ENCODE results near the gene BBS9. TPM values are rescaled to one million over a fixed set of nuclear protein-coding genes. Genes with fewer than 3 reads are reported as not detected.

Gene BBS9
- total and polyA plus RNA-seq, 9 of the 15 experiments (the other 6 are each of a cell fraction or from before 2014, with no cell fraction given) = 0.77 to 3.3 (median 2.4) TPM

DNA sequence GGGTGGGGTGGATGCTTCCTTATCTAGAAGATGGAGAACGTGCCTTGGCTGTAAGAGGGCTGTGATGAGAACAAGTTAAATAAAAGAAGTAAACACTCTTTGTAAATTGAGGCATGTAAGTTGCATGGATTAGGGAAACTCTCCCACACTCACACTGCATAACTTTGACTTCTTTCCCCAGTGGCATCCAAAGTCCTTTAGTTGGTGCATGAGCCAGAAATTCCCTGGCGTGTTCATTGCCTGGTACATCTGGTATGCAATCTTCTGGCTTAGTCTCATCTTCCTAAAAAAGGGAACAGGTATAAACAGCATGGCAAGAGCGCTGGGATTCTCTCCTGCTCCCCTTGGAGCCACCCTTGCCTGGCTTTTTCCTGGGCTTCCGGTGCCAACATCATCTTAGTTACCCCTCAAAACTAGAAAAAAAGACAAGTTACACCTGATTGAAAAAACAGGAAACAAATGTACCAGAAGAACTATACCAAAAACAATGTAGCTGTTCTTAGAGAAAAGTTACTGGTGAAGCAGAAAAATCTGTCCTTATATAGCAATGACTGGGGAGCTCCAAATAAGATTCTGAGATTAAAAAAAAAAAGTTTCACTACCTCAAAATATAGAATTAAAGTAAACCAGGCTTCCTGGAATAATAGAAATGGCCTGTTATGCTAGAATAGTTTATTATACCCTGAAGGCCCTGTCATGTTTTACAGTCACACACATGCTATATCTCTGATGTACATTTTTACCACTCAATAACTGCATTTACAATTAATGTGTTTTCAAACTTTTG, 30.0 kb upstream of the BBS9 start:
- Histone ChIP-seq H3K9me3 (replicated peaks; ENCODE audit: control insufficient read depth, insufficient read depth, low read depth, low read length) (no peaks in the 10 kb centered on the region), H3K27ac (ENCODE audit: extremely low read depth, low read depth, low read length) (no peak overlapping the region), H3K4me2 (ENCODE audit: insufficient read depth, low read length) (no peak overlapping the region), H3K4me1 (replicated peaks in 1 of 2; ENCODE audit: control insufficient read depth in 2 of 2, insufficient read depth in 2 of 2, low read length in 2 of 2) (no peaks in the 10 kb centered on the region; a peak in 1 of 5 replicates), H2AFZ (ENCODE audit: low read depth, low read length) (no peak overlapping the region), H4K20me1 (replicated peaks; ENCODE audit: control insufficient read depth, insufficient read depth, low read length) (no peaks in the 10 kb centered on the region; the same call in 1 of the 2 replicates), H3K4me3 (no peak overlapping the region), H3K9ac (ENCODE audit: insufficient read depth in 1 of 2, low read depth in 2 of 2, low read length in 2 of 2) (no peak overlapping the region), H3K79me2 (ENCODE audit: control insufficient read depth, insufficient read depth, low read length) (peaks cover 25% of the 10 kb centered on the region), H3K9me1 (ENCODE audit: control insufficient read depth, insufficient read depth, low read length) (no peaks in the 10 kb centered on the region), H3K36me3 (ENCODE audit: control insufficient read depth, insufficient read depth, low read length) (peaks cover 81% of the 10 kb centered on the region), H3K27me3 (ENCODE audit: control insufficient read depth in 2 of 2, insufficient read depth in 2 of 2, low read length in 2 of 2) (no peaks in the 10 kb centered on the region)
- no peak for TF ChIP-seq KLF16 (IDR thresholded peaks at IDR 0.05)
- TF ChIP-seq, protein P1, sequence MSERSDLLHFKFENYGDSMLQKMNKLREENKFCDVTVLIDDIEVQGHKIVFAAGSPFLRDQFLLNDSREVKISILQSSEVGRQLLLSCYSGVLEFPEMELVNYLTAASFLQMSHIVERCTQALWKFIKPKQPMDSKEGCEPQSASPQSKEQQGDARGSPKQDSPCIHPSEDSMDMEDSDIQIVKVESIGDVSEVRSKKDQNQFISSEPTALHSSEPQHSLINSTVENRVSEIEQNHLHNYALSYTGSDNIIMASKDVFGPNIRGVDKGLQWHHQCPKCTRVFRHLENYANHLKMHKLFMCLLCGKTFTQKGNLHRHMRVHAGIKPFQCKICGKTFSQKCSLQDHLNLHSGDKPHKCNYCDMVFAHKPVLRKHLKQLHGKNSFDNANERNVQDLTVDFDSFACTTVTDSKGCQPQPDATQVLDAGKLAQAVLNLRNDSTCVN (CRISPR knock-in tag; IDR thresholded peaks at IDR 0.05) = no peak
- no TSS peak for BruUV-seq (replicated peaks)
- ATAC-seq (no peak), FAIRE-seq (no peak), DNase-seq (ENCODE audit: extremely low read depth in 1 of 4, low spot score in 3 of 4) (no peak)
- POLR2A ChIA-PET = interaction anchor here (0.9 to 1.1 kb wide), 2 partner anchors 7 to 10 kb away, joined by 3 to 4 read pairs; partner anchors contain the start of gene RP9
- CTCF ChIA-PET (ENCODE audit: low intra/inter-chr PET ratio) = no interaction called here
- 58% methylated on average over 4 of the region's 4 CpGs for WGBS (ENCODE audit: insufficient coverage, low coverage, missing lambda C conversion rate)
- in situ Hi-C loops (cut with MboI) (no loop called here), intact Hi-C loops (cut with micrococcal nuclease) (no loop called here)

DNA sequence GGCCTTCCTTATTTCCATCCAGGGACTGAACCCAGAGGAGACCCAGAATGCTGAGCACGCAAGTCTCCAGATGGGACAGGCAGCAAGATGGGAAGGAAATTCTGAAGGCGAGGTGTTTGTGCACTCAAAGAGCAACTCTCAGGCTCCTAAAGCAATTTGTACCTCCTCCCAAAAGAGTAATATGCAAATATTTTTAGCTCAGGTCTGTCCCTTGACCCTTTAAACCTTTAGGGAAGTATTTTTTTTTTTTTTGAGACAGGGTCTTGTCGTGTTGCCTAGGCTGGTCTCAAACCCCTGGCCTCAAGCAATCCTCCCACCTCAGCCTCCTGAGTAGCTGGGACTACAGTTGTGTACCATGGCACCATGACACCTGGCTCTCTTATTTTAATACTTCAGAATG, 28.6 kb upstream of the BBS9 start:
- POLR2A ChIA-PET = no interaction called here
- Histone ChIP-seq H2AFZ (ENCODE audit: low read depth, low read length) (no peak overlapping the region), H3K79me2 (ENCODE audit: control insufficient read depth, insufficient read depth, low read length) (peaks cover 39% of the 10 kb centered on the region), H3K27me3 (ENCODE audit: control insufficient read depth in 2 of 2, insufficient read depth in 2 of 2, low read length in 2 of 2) (no peaks in the 10 kb centered on the region), H3K36me3 (ENCODE audit: control insufficient read depth, insufficient read depth, low read length) (peaks cover 83% of the 10 kb centered on the region), H3K4me1 (replicated peaks in 1 of 2; ENCODE audit: control insufficient read depth in 2 of 2, insufficient read depth in 2 of 2, low read length in 2 of 2) (no peaks in the 10 kb centered on the region; a peak in 1 of 5 replicates), H3K4me3 (no peak overlapping the region), H4K20me1 (replicated peaks; ENCODE audit: control insufficient read depth, insufficient read depth, low read length) (peaks cover 4% of the 10 kb centered on the region; the same call in 1 of the 2 replicates), H3K4me2 (ENCODE audit: insufficient read depth, low read length) (no peak overlapping the region), H3K9me1 (ENCODE audit: control insufficient read depth, insufficient read depth, low read length) (no peaks in the 10 kb centered on the region), H3K9ac (ENCODE audit: insufficient read depth in 1 of 2, low read depth in 2 of 2, low read length in 2 of 2) (no peak overlapping the region), H3K27ac (ENCODE audit: extremely low read depth, low read depth, low read length) (no peak overlapping the region), H3K9me3 (replicated peaks; ENCODE audit: control insufficient read depth, insufficient read depth, low read depth, low read length) (no peaks in the 10 kb centered on the region)
- BruUV-seq (replicated peaks) = no TSS peak
- ATAC-seq = no peak
- no peak for DNase-seq (ENCODE audit: extremely low read depth in 1 of 4, low spot score in 3 of 4)
- in situ Hi-C loops (cut with MboI) (no loop called here), intact Hi-C loops (cut with micrococcal nuclease) (no loop called here)
- no peak for FAIRE-seq
- CTCF ChIA-PET (ENCODE audit: low intra/inter-chr PET ratio) = no interaction called here
- 82% methylated on average over 3 of the region's 3 CpGs for WGBS (ENCODE audit: insufficient coverage, low coverage, missing lambda C conversion rate)
- TF ChIP-seq, protein P2, sequence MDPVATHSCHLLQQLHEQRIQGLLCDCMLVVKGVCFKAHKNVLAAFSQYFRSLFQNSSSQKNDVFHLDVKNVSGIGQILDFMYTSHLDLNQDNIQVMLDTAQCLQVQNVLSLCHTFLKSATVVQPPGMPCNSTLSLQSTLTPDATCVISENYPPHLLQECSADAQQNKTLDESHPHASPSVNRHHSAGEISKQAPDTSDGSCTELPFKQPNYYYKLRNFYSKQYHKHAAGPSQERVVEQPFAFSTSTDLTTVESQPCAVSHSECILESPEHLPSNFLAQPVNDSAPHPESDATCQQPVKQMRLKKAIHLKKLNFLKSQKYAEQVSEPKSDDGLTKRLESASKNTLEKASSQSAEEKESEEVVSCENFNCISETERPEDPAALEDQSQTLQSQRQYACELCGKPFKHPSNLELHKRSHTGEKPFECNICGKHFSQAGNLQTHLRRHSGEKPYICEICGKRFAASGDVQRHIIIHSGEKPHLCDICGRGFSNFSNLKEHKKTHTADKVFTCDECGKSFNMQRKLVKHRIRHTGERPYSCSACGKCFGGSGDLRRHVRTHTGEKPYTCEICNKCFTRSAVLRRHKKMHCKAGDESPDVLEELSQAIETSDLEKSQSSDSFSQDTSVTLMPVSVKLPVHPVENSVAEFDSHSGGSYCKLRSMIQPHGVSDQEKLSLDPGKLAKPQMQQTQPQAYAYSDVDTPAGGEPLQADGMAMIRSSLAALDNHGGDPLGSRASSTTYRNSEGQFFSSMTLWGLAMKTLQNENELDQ (CRISPR knock-in tag; IDR thresholded peaks at IDR 0.05; ENCODE audit: borderline replicate concordance) = no peak
- no peak for TF ChIP-seq ZFP36 (IDR thresholded peaks at IDR 0.05; ENCODE audit: low read depth, low read length, partially characterized antibody)
- no peak for TF ChIP-seq PHF21A (IDR thresholded peaks at IDR 0.05; ENCODE audit: borderline replicate concordance, low read depth)
- no peak for TF ChIP-seq ZNF253 (CRISPR knock-in tag; conservative IDR thresholded peaks at IDR 0.05)
- TF ChIP-seq, protein P3, sequence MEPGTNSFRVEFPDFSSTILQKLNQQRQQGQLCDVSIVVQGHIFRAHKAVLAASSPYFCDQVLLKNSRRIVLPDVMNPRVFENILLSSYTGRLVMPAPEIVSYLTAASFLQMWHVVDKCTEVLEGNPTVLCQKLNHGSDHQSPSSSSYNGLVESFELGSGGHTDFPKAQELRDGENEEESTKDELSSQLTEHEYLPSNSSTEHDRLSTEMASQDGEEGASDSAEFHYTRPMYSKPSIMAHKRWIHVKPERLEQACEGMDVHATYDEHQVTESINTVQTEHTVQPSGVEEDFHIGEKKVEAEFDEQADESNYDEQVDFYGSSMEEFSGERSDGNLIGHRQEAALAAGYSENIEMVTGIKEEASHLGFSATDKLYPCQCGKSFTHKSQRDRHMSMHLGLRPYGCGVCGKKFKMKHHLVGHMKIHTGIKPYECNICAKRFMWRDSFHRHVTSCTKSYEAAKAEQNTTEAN (CRISPR knock-in tag; IDR thresholded peaks at IDR 0.05) = no peak
- TF ChIP-seq, protein P4, sequence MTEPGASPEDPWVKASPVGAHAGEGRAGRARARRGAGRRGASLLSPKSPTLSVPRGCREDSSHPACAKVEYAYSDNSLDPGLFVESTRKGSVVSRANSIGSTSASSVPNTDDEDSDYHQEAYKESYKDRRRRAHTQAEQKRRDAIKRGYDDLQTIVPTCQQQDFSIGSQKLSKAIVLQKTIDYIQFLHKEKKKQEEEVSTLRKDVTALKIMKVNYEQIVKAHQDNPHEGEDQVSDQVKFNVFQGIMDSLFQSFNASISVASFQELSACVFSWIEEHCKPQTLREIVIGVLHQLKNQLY (CRISPR knock-in tag; conservative IDR thresholded peaks at IDR 0.05) = no peak

Measured in K562 (cell line).